Upper lobe of right lung (tissue), 1 donor: ENCODE results near the gene DAND5. TPM values are rescaled to one million over a fixed set of nuclear protein-coding genes. Genes with fewer than 3 reads are reported as not detected.

Experiments used
- ATAC-seq: fragments of 200-7000 bp; cut with Tn5 transposase; one replicate; pipeline ENCODE4 v1.9.1; 2020; ENCODE audit warnings: mild to moderate bottlenecking, moderate library complexity
- DNase-seq: peaks from one replicate; pipeline ENCODE4 v3.0.0-alpha.2; 2020
- H3K27ac ChIP-seq: fragments of 200-600 bp; one replicate; pipeline ENCODE4 v1.8.0; 2022
- H3K27me3 ChIP-seq: fragments of 200-600 bp; one replicate; pipeline ENCODE4 v1.8.0; 2022; ENCODE audit warnings: mild to moderate bottlenecking
- H3K36me3 ChIP-seq: fragments of 200-600 bp; one replicate; pipeline ENCODE4 v1.8.0; 2022
- H3K4me1 ChIP-seq: fragments of 200-600 bp; one replicate; pipeline ENCODE4 v1.8.0; 2022
- H3K4me3 ChIP-seq: fragments of 200-600 bp; one replicate; pipeline ENCODE4 v1.8.0; 2022; ENCODE audit warnings: mild to moderate bottlenecking
- H3K9me3 ChIP-seq: fragments of 200-600 bp; one replicate; pipeline ENCODE4 v1.8.0; 2022
- CTCF ChIP-seq: fragments of 200-600 bp; IDR thresholded peaks from one replicate; pipeline ENCODE4 v1.8.0; 2022; ENCODE audit warnings: antibody characterized with exemption
- intact Hi-C: fragments of 100-400 bp; cut with DNase I; formaldehyde crosslinking; loops from one replicate; pipeline ENCODE4 v1.11.0; 2022
- microRNA-seq: library from miRNA; unstranded; fragments of <30 nt; microRNA quantifications from one replicate; pipeline ENCODE4 v1.2.0, GENCODE V29; 2020; ENCODE audit warnings: borderline microRNAs expressed
- total RNA-seq: library from RNA; stranded (reverse); fragmentation: NEBNext Ultra II Directional; extraction: Animal tissue kit (Norgen Biotek cat#: 25700); gene quantifications from one replicate; pipeline ENCODE4 v1.2.1, GENCODE V29; 2021
- donor health status: DM: no; HTN: yes; CAD: no; lungs with severe emphysema.

The DAND5 gene
- total RNA-seq, 1 donor from 2014 or later = not detected

GRCh38 chr19:13020002-13020414, 50.6 kb downstream of the DAND5 start:
- no peak for DNase-seq
- intact Hi-C loops = loop anchor here (10.0 kb wide), 1 partner anchor 75 kb away; no protein-coding TSS in a partner anchor
- H3K27ac ChIP-seq = peak overlapping the region; percentile 91
- H3K9me3 ChIP-seq = no peaks in the 10 kb centered on the region
- no peak for ATAC-seq
- no peaks in the 10 kb centered on the region for H3K36me3 ChIP-seq
- no peaks in the 10 kb centered on the region for H3K27me3 ChIP-seq
- H3K4me3 ChIP-seq = no peak overlapping the region
- peaks cover 69% of the 10 kb centered on the region for H3K4me1 ChIP-seq
- TF ChIP-seq CTCF = no peak

GRCh38 chr19:13022111-13022858, 52.9 kb downstream of the DAND5 start:
- intact Hi-C loops = loop anchor here (10.0 kb wide), 1 partner anchor 73 kb away; no protein-coding TSS in a partner anchor
- ATAC-seq (peak; percentile 28), DNase-seq (no peak)
- Histone ChIP-seq H3K27me3 (no peaks in the 10 kb centered on the region), H3K9me3 (no peaks in the 10 kb centered on the region), H3K36me3 (no peaks in the 10 kb centered on the region), H3K27ac (peak overlapping the region; percentile 91), H3K4me3 (peak overlapping the region; percentile 53), H3K4me1 (peaks cover 63% of the 10 kb centered on the region)
- TF ChIP-seq CTCF = no peak

GRCh38 chr19:13022859-13023636, 53.7 kb downstream of the DAND5 start:
- H3K27ac ChIP-seq = peak overlapping the region; percentile 91
- H3K9me3 ChIP-seq = no peaks in the 10 kb centered on the region
- intact Hi-C loops = loop anchor here (10.0 kb wide), 1 partner anchor 72 kb away; no protein-coding TSS in a partner anchor
- no peaks in the 10 kb centered on the region for H3K27me3 ChIP-seq
- H3K4me1 ChIP-seq = peaks cover 63% of the 10 kb centered on the region
- TF ChIP-seq CTCF = no peak
- H3K36me3 ChIP-seq = no peaks in the 10 kb centered on the region
- H3K4me3 ChIP-seq = peak overlapping the region; percentile 53
- DNase-seq (peak; percentile 86), ATAC-seq (peak; percentile 70)

GRCh38 chr19:13023656-13024055, 54.3 kb downstream of the DAND5 start:
- intact Hi-C loops = loop anchor here (10.0 kb wide), 1 partner anchor 71 kb away; no protein-coding TSS in a partner anchor
- H3K4me1 ChIP-seq = peaks cover 65% of the 10 kb centered on the region
- H3K4me3 ChIP-seq = peak overlapping the region; percentile 53
- H3K27me3 ChIP-seq = no peaks in the 10 kb centered on the region
- H3K27ac ChIP-seq = peak overlapping the region; percentile 91
- no peaks in the 10 kb centered on the region for H3K36me3 ChIP-seq
- no peak for ATAC-seq
- TF ChIP-seq CTCF = no peak
- no peaks in the 10 kb centered on the region for H3K9me3 ChIP-seq
- no peak for DNase-seq

Small RNAs within 50 kb of the gene (microRNA-seq; reads per million reads assigned to microRNA genes)
- gene MIR5695 (not detected), gene MIR6515 (0.99 reads per million)

Other genes with a start within 250 kb of the DAND5 start
- 49.0 TPM for gene TNPO2, start 245.6 kb upstream of the DAND5 start, total RNA-seq
- gene TRIR, start 234.9 kb upstream of the DAND5 start, total RNA-seq = 144 TPM
- 55.2 TPM for gene GET3, start 232.1 kb upstream of the DAND5 start, total RNA-seq
- not detected for gene BEST2, start 217.8 kb upstream of the DAND5 start, total RNA-seq
- gene HOOK2, start 194.0 kb upstream of the DAND5 start, total RNA-seq = 65.3 TPM
- gene JUNB, start 178.1 kb upstream of the DAND5 start, total RNA-seq = 174 TPM
- gene PRDX2, start 167.8 kb upstream of the DAND5 start, total RNA-seq = 123 TPM
- gene THSD8, start 167.5 kb upstream of the DAND5 start, total RNA-seq = 2.8 TPM
- gene RNASEH2A, start 163.0 kb upstream of the DAND5 start, total RNA-seq = 7.4 TPM
- gene RTBDN, start 135.0 kb upstream of the DAND5 start, total RNA-seq = not detected
- not detected for gene MAST1, start 131.1 kb upstream of the DAND5 start, total RNA-seq
- 61.0 TPM for gene DNASE2, start 88.1 kb upstream of the DAND5 start, total RNA-seq
- not detected for gene KLF1, start 82.4 kb upstream of the DAND5 start, total RNA-seq
- 21.0 TPM for gene GCDH, start 78.4 kb upstream of the DAND5 start, total RNA-seq
- gene SYCE2, start 50.3 kb upstream of the DAND5 start, total RNA-seq = not detected
- 39.5 TPM for gene FARSA, start 35.9 kb upstream of the DAND5 start, total RNA-seq
- 991 TPM for gene CALR, start 31.0 kb upstream of the DAND5 start, total RNA-seq
- 109 TPM for gene RAD23A, start 23.7 kb upstream of the DAND5 start, total RNA-seq
- gene GADD45GIP1, start 12.4 kb upstream of the DAND5 start, total RNA-seq = 16.4 TPM
- 168 TPM for gene NFIX, start 25.9 kb downstream of the DAND5 start, total RNA-seq
- 21.8 TPM for gene LYL1, start 133.3 kb downstream of the DAND5 start, total RNA-seq
- 33.7 TPM for gene TRMT1, start 147.2 kb downstream of the DAND5 start, total RNA-seq
- gene NACC1, start 148.7 kb downstream of the DAND5 start, total RNA-seq = 39.8 TPM
- 65.4 TPM for gene STX10, start 180.8 kb downstream of the DAND5 start, total RNA-seq
- gene IER2, start 180.8 kb downstream of the DAND5 start, total RNA-seq = 104 TPM